Uterus (tissue), 4 donors: ENCODE data around the gene GALNT7. TPM values are rescaled to one million over a fixed set of nuclear protein-coding genes. Genes with fewer than 3 reads are reported as not detected.

Experiments used
- DNase-seq, 2 donors: peaks; one replicate each; pipeline ENCODE4 v3.0.0-alpha.2; 2019 to 2020
- H3K27ac ChIP-seq, 2 donors: fragments of 200-600 bp; sonication (generic); 1 replicate in 1 of 2; 2 replicates in 1 of 2; pipeline ENCODE4 v1.5.1; 2016 to 2018
- H3K27me3 ChIP-seq, 2 donors: fragments of 200-600 bp; sonication (generic); one replicate each; pipeline ENCODE4 v1.5.1; 2018 to 2019; ENCODE audit warnings: control low read depth in 1 of 2
- H3K36me3 ChIP-seq, 2 donors: fragments of 200-600 bp; sonication (generic); one replicate each; pipeline ENCODE4 v1.5.1; 2019; ENCODE audit warnings: control low read depth in 1 of 2
- H3K4me1 ChIP-seq, 2 donors: fragments of 200-600 bp; sonication (generic); one replicate each; pipeline ENCODE4 v1.5.1; 2018 to 2019; ENCODE audit warnings: control low read depth in 1 of 2
- H3K4me3 ChIP-seq, 2 donors: fragments of 200-600 bp; sonication (generic); 1 replicate in 1 of 2; 2 replicates in 1 of 2; pipeline ENCODE4 v1.5.1; 2018 to 2019; ENCODE audit warnings: mild to moderate bottlenecking in 1 of 2
- H3K9me3 ChIP-seq, 2 donors: fragments of 200-600 bp; sonication (generic); one replicate each; pipeline ENCODE4 v1.5.1; 2019; ENCODE audit warnings: control low read depth in 1 of 2
- CTCF ChIP-seq, 4 experiments: fragments of 200-600 bp in 2 of 4; fragments of 450-650 bp in 2 of 4; sonication (generic) in 2 of 4; IDR thresholded peaks; one replicate each; pipeline ENCODE4 v1.5.1; 2016 to 2019; ENCODE audit warnings: antibody characterized with exemption in 4 of 4, mild to moderate bottlenecking in 2 of 4, moderate library complexity in 1 of 4
- POLR2A ChIP-seq, 2 donors: fragments of 450-650 bp; IDR thresholded peaks; one replicate each; pipeline ENCODE4 v1.6.1; 2016; ENCODE audit warnings: antibody characterized with exemption in 2 of 2, mild to moderate bottlenecking in 1 of 2, moderate library complexity in 1 of 2
- intact Hi-C: fragments of 100-400 bp; cut with DNase I; formaldehyde crosslinking; loops from one replicate; pipeline ENCODE4 v1.15.1; 2023; ENCODE audit warnings: low total_unique reads
- total RNA-seq, 4 donors: library from RNA; depleted of rRNA in 3 of 4; stranded (reverse); fragments of >200 nt in 3 of 4; gene quantifications; one replicate each; pipeline versions ENCODE4 v1.1.0 to v1.2.4, GENCODE V29; 2014 to 2023
- donor health status: DM: yes; HTN: yes; CAD: no.

GALNT7 gene
- total RNA-seq, 4 donors from 2014 or later: 7.7 to 48.2 (median 19.2) TPM

GRCh38 chr4:173243917-173244658, 75.5 kb downstream of the GALNT7 start:
- no peak for DNase-seq
- H3K4me1 ChIP-seq: peaks cover 0 to 9% of the 10 kb centered on the region in 2 donors
- no peak overlapping the region for H3K27ac ChIP-seq
- no peaks in the 10 kb centered on the region for H3K9me3 ChIP-seq
- intact Hi-C loops: no loop called here
- no peak overlapping the region for H3K4me3 ChIP-seq
- no peak for TF ChIP-seq POLR2A (IDR thresholded peaks at IDR 0.05)
- H3K36me3 ChIP-seq: no peaks in the 10 kb centered on the region
- H3K27me3 ChIP-seq: no peaks in the 10 kb centered on the region

- H3K4me1 ChIP-seq: peaks cover 0 to 9% of the 10 kb centered on the region in 2 donors
- no peaks in the 10 kb centered on the region for H3K9me3 ChIP-seq
- no peak for DNase-seq
- TF ChIP-seq CTCF (IDR thresholded peaks at IDR 0.05): no peak
- no peak for TF ChIP-seq POLR2A (IDR thresholded peaks at IDR 0.05)
- H3K4me3 ChIP-seq: no peak overlapping the region
- H3K36me3 ChIP-seq: no peaks in the 10 kb centered on the region
- H3K27me3 ChIP-seq: no peaks in the 10 kb centered on the region
- H3K27ac ChIP-seq: no peak overlapping the region
- intact Hi-C loops: no loop called here
These were observed 77.3 kb downstream of the GALNT7 start for GRCh38 chr4:173245952-173246351.

GRCh38 chr4:173246719-173247118, 78.1 kb downstream of the GALNT7 start:
- Histone ChIP-seq H3K27ac (no peak overlapping the region), H3K36me3 (no peaks in the 10 kb centered on the region), H3K4me3 (no peak overlapping the region), H3K4me1 (peaks cover 0 to 9% of the 10 kb centered on the region in 2 donors), H3K9me3 (no peaks in the 10 kb centered on the region), H3K27me3 (no peaks in the 10 kb centered on the region)
- intact Hi-C loops: no loop called here
- TF ChIP-seq POLR2A (IDR thresholded peaks at IDR 0.05) (no peak), CTCF (IDR thresholded peaks at IDR 0.05) (no peak)
- no peak for DNase-seq

GRCh38 chr4:173247321-173247720, 78.7 kb downstream of the GALNT7 start:
- no peaks in the 10 kb centered on the region for H3K9me3 ChIP-seq
- H3K4me1 ChIP-seq: peaks cover 0 to 14% of the 10 kb centered on the region in 2 donors
- H3K36me3 ChIP-seq: no peaks in the 10 kb centered on the region
- TF ChIP-seq CTCF (IDR thresholded peaks at IDR 0.05) (no peak), POLR2A (IDR thresholded peaks at IDR 0.05) (no peak)
- no peak overlapping the region for H3K27ac ChIP-seq
- no peak overlapping the region for H3K4me3 ChIP-seq
- intact Hi-C loops: no loop called here
- DNase-seq: no peak
- H3K27me3 ChIP-seq: no peaks in the 10 kb centered on the region

- Histone ChIP-seq H3K9me3 (no peaks in the 10 kb centered on the region), H3K4me1 (peaks cover 0 to 9% of the 10 kb centered on the region in 2 donors), H3K27me3 (no peaks in the 10 kb centered on the region), H3K36me3 (no peaks in the 10 kb centered on the region), H3K4me3 (no peak overlapping the region), H3K27ac (no peak overlapping the region)
- TF ChIP-seq CTCF (IDR thresholded peaks at IDR 0.05) (no peak), POLR2A (IDR thresholded peaks at IDR 0.05) (no peak)
- no peak for DNase-seq
- intact Hi-C loops: no loop called here
These were observed 80.1 kb downstream of the GALNT7 start for GRCh38 chr4:173248690-173249089.
